HepG2 (cell line): ENCODE results near the gene CTSA. TPM values are rescaled to one million over a fixed set of nuclear protein-coding genes. Genes with fewer than 3 reads are reported as not detected.

Experiments used
- ERF ChIP-seq: IDR thresholded peaks from 2 replicates; pipeline ENCODE4 v1.6.1; 2018; ENCODE audit warnings: missing biosample characterization, missing genetic modification reagents
- HMG20A ChIP-seq: IDR thresholded peaks from 2 replicates; pipeline ENCODE4 v1.6.1; 2016; ENCODE audit warnings: borderline replicate concordance
- HNRNPLL ChIP-seq: fragments of 200-400 bp; formaldehyde crosslinking; IDR thresholded peaks from 2 replicates; pipeline ENCODE4 v1.6.1; 2017; ENCODE audit warnings: mild to moderate bottlenecking, low read depth, low read length; ENCODE audit not compliant: poor library complexity, severe bottlenecking
- MAZ ChIP-seq, 2 experiments: sonication (generic) in 1 of 2; formaldehyde crosslinking in 1 of 2; IDR thresholded peaks; 2 replicates each; pipeline versions ENCODE4 v1.5.0 to v1.6.1; 2012 to 2020; ENCODE audit warnings: low read depth in 2 of 2, mild to moderate bottlenecking in 2 of 2, borderline replicate concordance in 1 of 2, improper control_type of control experiment in 1 of 2, low read length in 1 of 2, missing genetic modification reagents in 1 of 2, moderate library complexity in 1 of 2
- MLX ChIP-seq: IDR thresholded peaks from 2 replicates; pipeline ENCODE4 v1.6.1; 2016
- RAD21 ChIP-seq: fragments of 450-650 bp; formaldehyde crosslinking; IDR thresholded peaks from 2 replicates; pipeline ENCODE4 v1.5.0; 2020; ENCODE audit warnings: mild to moderate bottlenecking
- YY1 ChIP-seq: IDR thresholded peaks from 2 replicates; pipeline ENCODE4 v1.6.1; 2011; ENCODE audit warnings: low read length, low read depth, moderate library complexity, mild to moderate bottlenecking; ENCODE audit not compliant: insufficient read depth, insufficient replicate concordance
- ZBTB40 ChIP-seq, 2 experiments: fragments of 450-650 bp in 1 of 2; sonication (generic) in 1 of 2; formaldehyde crosslinking in 1 of 2; IDR thresholded peaks; 2 replicates each; pipeline versions ENCODE4 v1.6.1 to v1.8.0; 2016 to 2022; ENCODE audit warnings: antibody characterized with exemption in 1 of 2, mild to moderate bottlenecking in 1 of 2, missing genetic modification reagents in 1 of 2
- ZMYM3 ChIP-seq: sonication (generic); formaldehyde crosslinking; IDR thresholded peaks from 2 replicates; pipeline ENCODE4 v1.5.1; 2020; ENCODE audit warnings: mild to moderate bottlenecking, missing genetic modification reagents
- ZNF234 ChIP-seq: sonication (generic); formaldehyde crosslinking; conservative IDR thresholded peaks from 2 replicates; pipeline ENCODE4 v1.5.1; 2020; ENCODE audit warnings: mild to moderate bottlenecking, missing genetic modification reagents
- polyA plus RNA-seq, 8 experiments: library from polyadenylated mRNA; depleted of rRNA in 3 of 8; stranded (reverse) in 7 of 8; unstranded in 1 of 8; fragments of >200 nt; fragmentation: Illumina TruSeq in 4 of 8; extraction: Trizol in 4 of 8; gene quantifications; 2 replicates each; pipeline versions ENCODE4 v1.2.1 to v1.2.3, GENCODE V29; 2011 to 2016; ENCODE audit warnings: low read depth in 4 of 8, missing spikeins in 1 of 8, mixed read lengths in 1 of 8; ENCODE audit not compliant: insufficient read depth in 1 of 8
- total RNA-seq, 5 experiments: library from RNA; depleted of rRNA; stranded (reverse); fragments of >200 nt; fragmentation: Illumina TruSeq; extraction: Trizol; gene quantifications; 2 replicates each; pipeline ENCODE4 v1.2.3, GENCODE V29; 2016; ENCODE audit warnings: low read depth in 1 of 5
- TF ChIP-seq, protein P1 (sequence below): sonication (generic); formaldehyde crosslinking; IDR thresholded peaks from 2 replicates; pipeline ENCODE4 v1.4.0; 2020; ENCODE audit warnings: missing genetic modification reagents, borderline replicate concordance

The CTSA gene
- total and polyA plus RNA-seq, 2 of the 13 experiments (the other 11 are each of a cell fraction or from before 2014, with no cell fraction given): 202 to 231 TPM

GRCh38 chr20:45857114-45857881, 33.8 kb upstream of the CTSA start, which contains the start of the genes ACOT8 and ZSWIM3 (continued):
- peak; percentile 95 for TF ChIP-seq ZBTB40 (IDR thresholded peaks at IDR 0.05)
- peak; percentile 58; the same call in 1 of the 2 replicates for TF ChIP-seq ZBTB40 (CRISPR knock-in tag; IDR thresholded peaks at IDR 0.05)
- TF ChIP-seq HNRNPLL: peak; percentile 75
- no peak; the same call in 1 of the 2 replicates for TF ChIP-seq MAZ (IDR thresholded peaks at IDR 0.05; ENCODE audit: borderline replicate concordance, low read depth, low read length)
- TF ChIP-seq MAZ (CRISPR knock-in tag; IDR thresholded peaks at IDR 0.05; ENCODE audit: low read depth): peak; percentile 71; the same call in 1 of the 2 replicates
- TF ChIP-seq MLX (CRISPR knock-in tag): peak; percentile 65
- TF ChIP-seq ZNF234 (CRISPR knock-in tag): no peak
- peak; percentile 62 for TF ChIP-seq RAD21 (CRISPR knock-in tag)
- peak; percentile 85 for TF ChIP-seq ERF (CRISPR knock-in tag)
- TF ChIP-seq, protein P1, sequence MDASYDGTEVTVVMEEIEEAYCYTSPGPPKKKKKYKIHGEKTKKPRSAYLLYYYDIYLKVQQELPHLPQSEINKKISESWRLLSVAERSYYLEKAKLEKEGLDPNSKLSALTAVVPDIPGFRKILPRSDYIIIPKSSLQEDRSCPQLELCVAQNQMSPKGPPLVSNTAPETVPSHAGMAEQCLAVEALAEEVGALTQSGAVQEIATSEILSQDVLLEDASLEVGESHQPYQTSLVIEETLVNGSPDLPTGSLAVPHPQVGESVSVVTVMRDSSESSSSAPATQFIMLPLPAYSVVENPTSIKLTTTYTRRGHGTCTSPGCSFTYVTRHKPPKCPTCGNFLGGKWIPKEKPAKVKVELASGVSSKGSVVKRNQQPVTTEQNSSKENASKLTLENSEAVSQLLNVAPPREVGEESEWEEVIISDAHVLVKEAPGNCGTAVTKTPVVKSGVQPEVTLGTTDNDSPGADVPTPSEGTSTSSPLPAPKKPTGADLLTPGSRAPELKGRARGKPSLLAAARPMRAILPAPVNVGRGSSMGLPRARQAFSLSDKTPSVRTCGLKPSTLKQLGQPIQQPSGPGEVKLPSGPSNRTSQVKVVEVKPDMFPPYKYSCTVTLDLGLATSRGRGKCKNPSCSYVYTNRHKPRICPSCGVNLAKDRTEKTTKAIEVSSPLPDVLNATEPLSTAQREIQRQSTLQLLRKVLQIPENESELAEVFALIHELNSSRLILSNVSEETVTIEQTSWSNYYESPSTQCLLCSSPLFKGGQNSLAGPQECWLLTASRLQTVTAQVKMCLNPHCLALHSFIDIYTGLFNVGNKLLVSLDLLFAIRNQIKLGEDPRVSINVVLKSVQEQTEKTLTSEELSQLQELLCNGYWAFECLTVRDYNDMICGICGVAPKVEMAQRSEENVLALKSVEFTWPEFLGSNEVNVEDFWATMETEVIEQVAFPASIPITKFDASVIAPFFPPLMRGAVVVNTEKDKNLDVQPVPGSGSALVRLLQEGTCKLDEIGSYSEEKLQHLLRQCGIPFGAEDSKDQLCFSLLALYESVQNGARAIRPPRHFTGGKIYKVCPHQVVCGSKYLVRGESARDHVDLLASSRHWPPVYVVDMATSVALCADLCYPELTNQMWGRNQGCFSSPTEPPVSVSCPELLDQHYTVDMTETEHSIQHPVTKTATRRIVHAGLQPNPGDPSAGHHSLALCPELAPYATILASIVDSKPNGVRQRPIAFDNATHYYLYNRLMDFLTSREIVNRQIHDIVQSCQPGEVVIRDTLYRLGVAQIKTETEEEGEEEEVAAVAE (CRISPR knock-in tag): peak; percentile 42
- no peak; the same call in 1 of the 2 replicates for TF ChIP-seq ZMYM3 (CRISPR knock-in tag)
- 0 out of 2 replicates have a peak, but pooled peaks have one; percentile 18 for TF ChIP-seq HMG20A (CRISPR knock-in tag)
- peak; percentile 64 for TF ChIP-seq YY1
